Measurements from ENCODE around the gene OR6C6. TPM values are rescaled to one million over a fixed set of nuclear protein-coding genes. Genes with fewer than 3 reads are reported as not detected.

The OR6C6 gene
- total RNA-seq, 1 experiment from 2014 or later = not detected

DNA sequence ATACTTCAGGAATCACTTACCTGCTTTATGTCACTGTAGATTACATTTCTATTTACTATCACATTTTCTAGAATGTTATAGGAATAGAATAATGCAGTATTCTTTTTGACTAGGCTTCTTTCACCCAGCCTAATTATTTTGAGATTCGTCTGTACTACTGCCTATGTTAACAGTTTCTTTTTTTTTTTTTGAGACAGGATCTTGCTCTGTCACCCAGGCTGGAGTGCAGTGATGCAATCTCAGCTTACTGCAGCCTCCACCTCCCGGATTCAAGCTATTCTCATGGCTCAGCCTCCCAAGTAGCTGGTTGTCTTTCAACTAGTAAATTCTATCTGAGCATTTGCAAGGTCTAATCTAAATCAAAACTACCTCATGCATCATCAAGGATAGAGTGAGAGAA is 6.4 kb downstream of the OR6C6 start:
- Histone ChIP-seq H3K9me3 (ENCODE audit: control insufficient read depth, low read depth, low read length) (no peaks in the 10 kb centered on the region), H3K14ac (ENCODE audit: insufficient read depth, low read length) (no peak overlapping the region), H2BK20ac (ENCODE audit: low read depth, low read length, poor library complexity, severe bottlenecking) (no peak overlapping the region), H2AFZ (ENCODE audit: low read length) (no peak overlapping the region), H3K56ac (ENCODE audit: insufficient read length, low read depth, low read length) (no peak overlapping the region), H3K27ac (ENCODE audit: insufficient read length, low read depth, low read length) (no peak overlapping the region), H4K5ac (ENCODE audit: insufficient read length, low read depth, low read length) (no peak overlapping the region), H2AK5ac (ENCODE audit: insufficient read length, low read length) (no peak overlapping the region), H3T11ph (ENCODE audit: low read length) (no peak overlapping the region), H4K20me1 (ENCODE audit: control insufficient read depth, insufficient read depth, insufficient read length) (no peaks in the 10 kb centered on the region), H3K23me2 (ENCODE audit: insufficient read length, low read depth, low read length, poor library complexity, severe bottlenecking) (no peaks in the 10 kb centered on the region), H2BK15ac (ENCODE audit: low read depth, low read length) (no peak overlapping the region), H2BK120ac (ENCODE audit: low read depth, low read length, poor library complexity, severe bottlenecking) (no peak overlapping the region), H3K4me1 (ENCODE audit: insufficient read depth, low read length) (no peaks in the 10 kb centered on the region), H3K4me2 (ENCODE audit: insufficient read depth, insufficient read length, low read length) (no peak overlapping the region), H3K79me1 (ENCODE audit: insufficient read depth, low read depth, low read length, poor library complexity, severe bottlenecking) (no peaks in the 10 kb centered on the region), H3K18ac (ENCODE audit: insufficient read length, low read depth, low read length) (no peak overlapping the region), H2BK12ac (ENCODE audit: insufficient read length, low read depth, low read length) (no peak overlapping the region), H3K23ac (ENCODE audit: insufficient read length, low read depth, low read length) (no peak overlapping the region), H4K91ac (ENCODE audit: insufficient read length, low read depth, low read length) (no peak overlapping the region), H3K9ac (ENCODE audit: extremely low read depth, insufficient read length, low read length) (no peak overlapping the region), H3K4ac (ENCODE audit: low read depth, low read length) (no peak overlapping the region), H3K27me3 (ENCODE audit: insufficient read depth, low read length) (no peaks in the 10 kb centered on the region), H4K8ac (replicated peaks; ENCODE audit: insufficient read length, low read depth, low read length) (no peak overlapping the region), H2BK5ac (ENCODE audit: insufficient read length, low read length) (no peak overlapping the region), H3K79me2 (ENCODE audit: insufficient read depth, low read length) (no peaks in the 10 kb centered on the region)
- no peaks in the 10 kb centered on the region; a peak in 1 of 5 replicates for H3K9me3 Mint-ChIP-seq
- TF ChIP-seq, protein P1, sequence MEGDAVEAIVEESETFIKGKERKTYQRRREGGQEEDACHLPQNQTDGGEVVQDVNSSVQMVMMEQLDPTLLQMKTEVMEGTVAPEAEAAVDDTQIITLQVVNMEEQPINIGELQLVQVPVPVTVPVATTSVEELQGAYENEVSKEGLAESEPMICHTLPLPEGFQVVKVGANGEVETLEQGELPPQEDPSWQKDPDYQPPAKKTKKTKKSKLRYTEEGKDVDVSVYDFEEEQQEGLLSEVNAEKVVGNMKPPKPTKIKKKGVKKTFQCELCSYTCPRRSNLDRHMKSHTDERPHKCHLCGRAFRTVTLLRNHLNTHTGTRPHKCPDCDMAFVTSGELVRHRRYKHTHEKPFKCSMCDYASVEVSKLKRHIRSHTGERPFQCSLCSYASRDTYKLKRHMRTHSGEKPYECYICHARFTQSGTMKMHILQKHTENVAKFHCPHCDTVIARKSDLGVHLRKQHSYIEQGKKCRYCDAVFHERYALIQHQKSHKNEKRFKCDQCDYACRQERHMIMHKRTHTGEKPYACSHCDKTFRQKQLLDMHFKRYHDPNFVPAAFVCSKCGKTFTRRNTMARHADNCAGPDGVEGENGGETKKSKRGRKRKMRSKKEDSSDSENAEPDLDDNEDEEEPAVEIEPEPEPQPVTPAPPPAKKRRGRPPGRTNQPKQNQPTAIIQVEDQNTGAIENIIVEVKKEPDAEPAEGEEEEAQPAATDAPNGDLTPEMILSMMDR (conservative IDR thresholded peaks at IDR 0.05) = no peak
- H3K36me3 Mint-ChIP-seq (ENCODE audit: insufficient read depth in 1 of 3, low read depth in 3 of 3) = no peaks in the 10 kb centered on the region
- H3K4me1 Mint-ChIP-seq = no peaks in the 10 kb centered on the region
- no peak overlapping the region for H3K27ac Mint-ChIP-seq
- no peak for DNase-seq
- no peaks in the 10 kb centered on the region for H3K27me3 Mint-ChIP-seq (ENCODE audit: low read depth)
- no peak overlapping the region for H3K4me3 Mint-ChIP-seq
- WGBS (ENCODE audit: extremely low coverage, insufficient read length, low lambda C conversion rate) = no CpG with 5 or more reads among the region's 2 CpGs
